Ishikawa (cell line): ENCODE results near the gene GNG2.

ENCODE experiments used
- CEBPB ChIP-seq: IDR thresholded peaks from 2 replicates; pipeline ENCODE4 v1.6.1; 2012
- CREB1 ChIP-seq: IDR thresholded peaks from 2 replicates; pipeline ENCODE4 v1.6.1; 2012; ENCODE audit warnings: low read depth
- EGR1 ChIP-seq: IDR thresholded peaks from 2 replicates; pipeline ENCODE4 v1.6.1; 2012
- EP300 ChIP-seq: IDR thresholded peaks from 2 replicates; pipeline ENCODE4 v1.6.1; 2012; ENCODE audit warnings: borderline replicate concordance
- FOXM1 ChIP-seq: IDR thresholded peaks from 2 replicates; pipeline ENCODE4 v1.6.1; 2012; ENCODE audit warnings: low read depth, borderline replicate concordance
- MAX ChIP-seq: IDR thresholded peaks from 2 replicates; pipeline ENCODE4 v1.6.1; 2012
- NFIC ChIP-seq: IDR thresholded peaks from 2 replicates; pipeline ENCODE4 v1.6.1; 2012
- RAD21 ChIP-seq: IDR thresholded peaks from 2 replicates; pipeline ENCODE4 v1.6.1; 2012; ENCODE audit warnings: low read depth
- REST ChIP-seq: IDR thresholded peaks from 2 replicates; pipeline ENCODE4 v1.6.1; 2012; ENCODE audit warnings: low read depth, mild to moderate bottlenecking
- TAF1 ChIP-seq: IDR thresholded peaks from 2 replicates; pipeline ENCODE4 v1.6.1; 2012; ENCODE audit warnings: low read depth, mild to moderate bottlenecking
- TCF12 ChIP-seq: IDR thresholded peaks from 2 replicates; pipeline ENCODE4 v1.6.1; 2012; ENCODE audit warnings: low read depth
- TEAD4 ChIP-seq: IDR thresholded peaks from 2 replicates; pipeline ENCODE4 v1.6.1; 2012
- USF1 ChIP-seq: IDR thresholded peaks from 2 replicates; pipeline ENCODE4 v1.6.1; 2012
- YY1 ChIP-seq: IDR thresholded peaks from 2 replicates; pipeline ENCODE4 v1.6.1; 2012; ENCODE audit warnings: low read depth
- ZBTB7A ChIP-seq: IDR thresholded peaks from 2 replicates; pipeline ENCODE4 v1.6.1; 2012; ENCODE audit warnings: low read depth

GNG2 gene

GRCh38 chr14:51877810-51878209 lies 17.4 kb downstream of the GNG2 start:
- no peak for TF ChIP-seq TCF12
- no peak for TF ChIP-seq REST
- no peak for TF ChIP-seq EP300
- TF ChIP-seq CREB1 = no peak
- TF ChIP-seq FOXM1 = no peak

- TF ChIP-seq EP300 = no peak
- TF ChIP-seq MAX = no peak
- no peak for TF ChIP-seq RAD21
- no peak for TF ChIP-seq USF1
- TF ChIP-seq TEAD4 = no peak
- TF ChIP-seq EGR1 = no peak
- no peak for TF ChIP-seq CEBPB
- no peak for TF ChIP-seq CREB1
- TF ChIP-seq ZBTB7A = no peak
- TF ChIP-seq YY1 = no peak
- TF ChIP-seq NFIC = no peak
- no peak for TF ChIP-seq FOXM1
- TF ChIP-seq REST = no peak
- no peak for TF ChIP-seq TAF1
- TF ChIP-seq TCF12 = no peak
Measured at GRCh38 chr14:51879170-51879569, 18.8 kb downstream of the GNG2 start.

GRCh38 chr14:51880835-51881580 lies 20.6 kb downstream of the GNG2 start:
- TF ChIP-seq CEBPB = no peak
- no peak for TF ChIP-seq FOXM1
- TF ChIP-seq TCF12 = no peak
- no peak for TF ChIP-seq EGR1
- no peak for TF ChIP-seq YY1
- TF ChIP-seq RAD21 = no peak
- no peak for TF ChIP-seq REST
- TF ChIP-seq ZBTB7A = no peak
- TF ChIP-seq TEAD4 = no peak
- no peak for TF ChIP-seq EP300
- TF ChIP-seq CREB1 = no peak
- no peak for TF ChIP-seq USF1
- no peak for TF ChIP-seq TAF1
- TF ChIP-seq NFIC = no peak
- no peak for TF ChIP-seq MAX

GRCh38 chr14:51881636-51882035 lies 21.2 kb downstream of the GNG2 start:
- no peak for TF ChIP-seq RAD21
- no peak for TF ChIP-seq NFIC
- TF ChIP-seq EGR1 = no peak
- TF ChIP-seq MAX = no peak
- TF ChIP-seq TCF12 = no peak
- no peak for TF ChIP-seq YY1
- TF ChIP-seq TAF1 = no peak
- no peak for TF ChIP-seq REST
- no peak for TF ChIP-seq CREB1
- no peak for TF ChIP-seq TEAD4
- no peak for TF ChIP-seq CEBPB
- TF ChIP-seq USF1 = no peak
- no peak for TF ChIP-seq EP300
- TF ChIP-seq ZBTB7A = no peak
- no peak for TF ChIP-seq FOXM1
